Measurements from ENCODE around the gene SH3PXD2B.

The SH3PXD2B gene

DNA sequence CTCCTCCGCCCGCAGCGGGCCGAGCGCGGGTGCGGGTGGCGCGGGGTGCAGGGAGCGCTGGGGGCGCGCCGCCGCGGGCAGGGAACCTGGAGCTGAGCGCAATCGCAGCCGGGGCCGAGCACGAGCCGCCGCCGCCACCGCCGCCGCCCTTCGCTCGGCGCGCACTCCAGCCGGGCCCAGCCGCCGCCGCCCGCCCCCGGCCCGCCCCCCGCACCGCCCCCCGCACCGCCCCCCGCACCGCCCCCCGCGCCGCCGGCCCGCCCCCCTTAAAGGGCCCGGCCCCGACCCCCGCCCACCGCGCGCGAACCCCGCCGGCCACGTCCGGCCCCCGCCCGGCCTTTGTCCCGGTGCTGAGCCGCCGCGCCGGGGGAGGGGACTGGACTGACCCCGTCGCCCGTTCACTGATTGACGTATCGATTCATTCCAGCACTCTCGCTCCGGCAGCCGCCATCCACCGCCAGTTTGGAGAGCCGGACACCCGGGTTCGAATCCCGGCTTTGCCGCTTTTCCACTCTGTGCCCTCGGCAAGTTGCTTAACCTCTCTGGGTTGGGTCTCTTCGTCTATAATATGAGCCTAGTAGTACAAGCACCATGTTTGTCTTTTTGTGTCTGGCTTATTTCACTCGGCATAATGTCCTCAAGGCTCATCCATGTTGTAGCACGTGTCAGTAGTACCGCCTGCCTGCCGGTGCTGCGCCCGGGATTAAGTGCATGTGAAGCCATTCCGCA is at the start of gene SH3PXD2B:
Gene SH3PXD2B (minus strand): TSS at position 168 of the 729 bp plus-strand sequence. CDS start 173 bp downstream, outside the sequence.
- in situ Hi-C loops (cut with MboI; ENCODE audit: low sequenced_read_pairs) = no loop called here

DNA sequence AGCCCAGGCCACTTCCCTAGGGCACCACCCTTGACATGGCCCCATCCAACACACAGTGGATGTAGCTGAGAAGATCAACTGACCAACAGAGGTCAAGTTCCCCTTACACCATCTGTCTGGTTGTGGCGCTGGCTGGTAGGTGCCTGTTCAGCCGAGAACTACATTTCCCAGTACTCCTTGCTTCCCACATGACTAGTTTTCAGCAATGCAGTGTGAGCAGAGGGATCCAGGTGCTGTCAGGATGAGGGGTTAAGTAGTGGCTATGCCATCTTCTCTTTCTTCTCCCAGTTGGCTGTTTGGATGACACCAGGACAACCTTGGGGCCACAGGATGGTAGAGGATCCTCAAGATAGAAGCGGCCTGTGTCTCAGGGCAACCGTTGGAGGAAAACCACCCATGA is 48.6 kb upstream of the SH3PXD2B start:
- in situ Hi-C loops (cut with MboI; ENCODE audit: low sequenced_read_pairs) = no loop called here

DNA sequence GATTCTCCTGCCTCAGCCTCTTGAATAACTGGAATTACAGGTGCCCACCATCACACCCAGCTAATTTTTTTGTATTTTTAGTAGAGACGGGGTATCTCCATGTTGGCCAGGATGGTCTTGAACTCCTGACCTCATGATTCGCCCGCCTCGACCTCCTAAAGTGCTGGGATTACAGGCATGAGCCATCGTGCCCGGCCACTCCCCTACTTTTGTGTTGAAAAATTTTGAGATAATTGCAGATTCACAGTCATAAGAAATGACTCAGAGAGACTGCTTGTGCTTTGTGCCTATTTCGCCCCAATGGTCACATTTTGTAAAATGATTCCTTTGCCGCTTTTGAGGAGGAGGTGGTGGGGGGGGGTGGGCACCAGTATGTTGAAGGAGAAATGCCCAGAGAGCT is 48.1 kb upstream of the SH3PXD2B start:
- in situ Hi-C loops (cut with MboI; ENCODE audit: low sequenced_read_pairs) = no loop called here

DNA sequence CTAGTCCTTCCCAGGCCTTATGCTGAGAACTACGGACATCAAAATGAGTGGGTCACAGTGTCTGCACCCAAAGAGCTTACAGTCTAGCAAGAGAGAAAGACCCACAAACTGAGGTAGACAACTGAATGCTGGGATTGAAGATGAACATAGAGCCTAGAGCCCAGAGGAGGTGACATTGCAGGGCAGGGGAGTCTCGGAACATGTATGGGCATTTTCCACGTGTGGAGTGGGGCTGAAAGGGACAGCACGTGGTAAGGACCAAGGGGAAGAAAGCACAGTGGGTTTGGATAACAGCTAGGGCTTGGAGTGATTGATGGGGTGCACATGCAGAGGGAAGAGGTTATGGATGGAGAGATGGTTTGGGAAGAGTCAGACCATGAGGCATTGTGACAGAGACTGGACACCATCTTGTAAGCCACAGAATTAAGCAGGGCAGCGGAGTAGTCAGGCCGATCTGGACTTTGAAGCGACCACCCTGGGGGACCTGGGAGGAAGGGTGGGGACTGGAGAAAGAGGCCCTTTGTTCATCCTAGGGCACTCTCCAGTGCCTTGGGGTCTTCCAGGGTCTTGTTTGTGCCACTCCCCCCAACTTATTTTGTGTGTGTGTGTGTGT is 47.5 kb upstream of the SH3PXD2B start:
- in situ Hi-C loops (cut with MboI; ENCODE audit: low sequenced_read_pairs) = no loop called here

DNA sequence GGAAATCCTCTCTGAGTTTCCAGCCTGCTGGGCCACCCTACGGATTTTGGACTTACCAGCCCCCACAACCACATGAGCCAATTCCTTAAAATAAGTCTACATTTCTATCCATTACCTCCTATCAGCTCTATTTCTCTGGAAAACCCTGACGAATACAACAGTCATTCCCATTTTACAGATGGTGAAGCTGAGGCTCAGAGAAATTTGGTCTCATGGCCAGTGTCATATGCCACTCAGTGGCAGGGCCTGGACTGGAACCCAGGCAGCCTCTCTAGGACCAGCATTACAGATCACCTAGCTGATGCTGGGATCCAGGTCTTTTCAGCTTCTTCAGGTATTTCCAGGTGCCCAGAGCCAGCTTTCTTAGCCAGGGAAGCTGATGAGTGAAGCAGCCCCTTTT is 45.0 kb upstream of the SH3PXD2B start:
- in situ Hi-C loops (cut with MboI; ENCODE audit: low sequenced_read_pairs) = loop anchor here (25.0 kb wide), 1 partner anchor 438 kb away; no protein-coding TSS in a partner anchor

DNA sequence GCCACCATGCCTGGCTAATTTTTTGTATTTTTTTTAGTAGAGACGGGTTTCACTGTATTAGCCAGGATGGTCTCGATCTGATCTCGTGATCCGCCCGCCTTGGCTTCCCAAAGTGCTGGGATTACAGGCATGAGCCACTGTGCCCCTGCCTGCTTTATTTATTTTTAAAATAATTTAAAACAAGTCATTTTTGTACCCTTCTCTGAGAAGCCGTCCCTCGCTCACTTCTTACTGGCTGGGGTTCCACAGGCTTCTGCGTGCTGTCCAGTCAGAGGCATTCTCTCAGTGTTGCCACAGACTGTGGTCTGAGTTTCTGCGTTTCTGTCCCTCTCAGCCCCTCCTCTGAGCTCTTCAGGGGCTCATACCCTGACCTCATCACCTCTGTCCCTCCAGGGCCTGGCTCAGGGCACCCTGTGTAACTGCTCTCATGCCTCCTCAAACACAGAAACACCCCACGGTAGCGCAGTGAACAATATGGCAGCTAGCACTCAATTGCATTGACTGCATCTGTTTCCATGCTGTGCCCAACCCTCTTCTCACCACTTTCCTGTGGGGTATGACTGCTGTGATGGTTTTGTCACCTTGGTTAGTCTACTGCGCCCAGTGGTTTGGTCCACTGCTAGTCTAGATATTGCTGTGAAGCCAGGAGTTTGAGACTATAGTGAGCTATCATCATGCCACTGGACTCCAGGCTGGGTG is 44.3 kb upstream of the SH3PXD2B start:
- in situ Hi-C loops (cut with MboI; ENCODE audit: low sequenced_read_pairs) = loop anchor here (25.0 kb wide), 1 partner anchor 439 kb away; no protein-coding TSS in a partner anchor

DNA sequence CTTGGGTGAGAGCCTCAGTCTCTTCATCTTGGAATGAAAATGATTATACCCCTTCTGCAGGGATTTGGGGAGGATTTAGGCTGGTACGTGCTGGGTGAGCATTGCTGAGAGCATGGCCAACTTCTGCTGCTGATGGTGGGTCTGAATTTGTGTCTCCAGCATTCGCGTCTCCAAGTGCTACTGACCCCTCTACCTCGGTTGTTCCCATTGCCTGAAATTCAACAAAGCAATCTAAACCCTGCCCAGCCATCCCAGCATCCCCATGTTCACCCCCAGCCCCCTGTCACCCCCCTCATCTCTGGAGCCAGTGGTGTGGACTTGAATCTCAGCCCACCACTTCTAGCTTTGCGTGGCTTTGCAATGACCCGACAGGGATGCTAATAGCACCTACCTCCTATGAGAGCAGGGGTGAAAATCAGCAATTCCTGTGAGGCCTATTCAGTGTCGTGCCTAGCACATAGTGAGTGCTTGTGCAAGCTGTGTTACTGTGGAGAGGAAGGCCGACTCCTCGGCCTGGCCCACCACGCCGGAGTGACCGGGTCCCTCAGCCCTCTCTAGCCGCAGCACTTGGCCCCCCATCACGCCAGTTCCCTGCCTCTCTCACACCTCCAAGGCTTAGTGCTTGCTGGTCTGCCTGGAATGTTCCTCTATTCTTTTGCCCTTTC is 43.4 kb upstream of the SH3PXD2B start:
- in situ Hi-C loops (cut with MboI; ENCODE audit: low sequenced_read_pairs) = loop anchor here (25.0 kb wide), 1 partner anchor 440 kb away; no protein-coding TSS in a partner anchor

DNA sequence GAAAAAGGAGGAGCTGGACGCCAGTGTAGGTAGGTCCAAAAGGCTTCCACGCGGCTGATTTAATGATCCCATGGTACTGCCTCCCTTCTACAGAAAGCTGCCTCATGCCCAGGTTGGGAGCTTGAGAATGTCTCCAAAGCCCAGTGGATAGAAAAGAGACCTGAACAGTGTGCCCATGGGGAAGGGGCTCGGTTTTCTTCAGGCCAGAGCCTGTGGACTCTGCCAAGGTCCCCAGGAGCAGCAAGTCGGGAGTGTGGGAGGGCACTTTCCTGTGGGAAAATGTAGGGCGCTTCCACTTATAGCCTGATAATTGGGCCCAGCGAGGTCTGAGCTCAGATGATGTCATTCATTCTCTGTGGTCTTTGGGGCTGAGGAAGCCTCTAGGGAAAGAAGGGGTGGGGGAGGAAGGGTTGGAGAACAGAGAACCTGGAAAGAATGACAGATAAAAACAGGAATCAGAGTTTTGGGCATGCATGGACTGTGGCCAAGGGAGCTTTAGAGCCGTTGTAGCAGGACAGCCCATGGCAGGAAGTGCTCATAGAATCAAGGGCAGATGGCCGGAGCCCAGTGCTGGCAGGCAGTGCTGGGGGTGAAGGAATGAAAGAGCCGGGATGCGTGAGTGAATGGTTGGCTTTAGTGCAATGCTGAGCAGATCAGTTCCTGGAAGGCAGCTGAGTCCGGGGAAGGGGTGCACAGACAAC is 42.5 kb upstream of the SH3PXD2B start:
- in situ Hi-C loops (cut with MboI; ENCODE audit: low sequenced_read_pairs) = loop anchor here (25.0 kb wide), 1 partner anchor 440 kb away; no protein-coding TSS in a partner anchor

DNA sequence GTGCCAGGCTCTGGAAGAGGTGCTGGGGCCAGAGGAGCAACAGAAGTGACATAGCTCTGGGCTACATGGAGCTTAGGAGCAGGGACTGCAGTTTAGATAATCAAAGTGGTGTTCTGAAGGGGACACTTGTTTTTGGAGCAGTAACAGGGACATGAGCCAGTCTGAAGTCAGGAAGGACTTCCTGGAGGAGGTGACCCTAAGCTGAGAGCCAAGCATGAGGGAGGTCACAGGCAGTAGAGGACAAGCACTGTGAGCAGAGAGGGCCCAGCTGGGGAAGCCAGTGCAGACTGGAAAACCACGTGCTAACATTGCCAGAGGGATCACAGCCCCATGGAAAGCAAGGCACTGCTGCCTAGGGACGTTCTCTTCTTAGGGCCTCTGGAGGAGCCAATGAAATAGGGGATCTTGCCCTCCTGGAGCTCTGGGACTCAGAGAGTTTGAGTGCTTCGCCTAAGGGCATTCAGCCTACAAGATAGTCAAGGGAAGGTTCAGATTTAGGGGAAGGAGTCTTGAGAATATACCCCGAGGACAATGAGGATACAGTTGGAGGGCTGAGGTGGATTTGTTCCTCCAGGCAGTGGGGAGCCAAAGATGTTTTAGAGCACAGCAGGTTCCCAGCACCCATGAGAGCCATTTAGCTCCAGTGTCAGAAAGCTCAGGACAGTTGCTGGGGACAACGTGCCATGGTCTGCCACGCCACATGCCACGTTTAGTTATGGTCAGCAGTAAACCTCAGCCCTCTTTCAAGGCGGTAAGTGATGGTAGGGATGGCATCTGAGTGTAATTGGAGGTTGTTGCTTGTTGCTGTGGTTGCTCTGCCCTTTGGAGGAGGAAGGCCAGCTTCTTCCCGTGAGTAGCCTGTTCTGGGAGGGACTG is 40.5 kb upstream of the SH3PXD2B start:
- in situ Hi-C loops (cut with MboI; ENCODE audit: low sequenced_read_pairs) = loop anchor here (25.0 kb wide), 1 partner anchor 442 kb away; no protein-coding TSS in a partner anchor

DNA sequence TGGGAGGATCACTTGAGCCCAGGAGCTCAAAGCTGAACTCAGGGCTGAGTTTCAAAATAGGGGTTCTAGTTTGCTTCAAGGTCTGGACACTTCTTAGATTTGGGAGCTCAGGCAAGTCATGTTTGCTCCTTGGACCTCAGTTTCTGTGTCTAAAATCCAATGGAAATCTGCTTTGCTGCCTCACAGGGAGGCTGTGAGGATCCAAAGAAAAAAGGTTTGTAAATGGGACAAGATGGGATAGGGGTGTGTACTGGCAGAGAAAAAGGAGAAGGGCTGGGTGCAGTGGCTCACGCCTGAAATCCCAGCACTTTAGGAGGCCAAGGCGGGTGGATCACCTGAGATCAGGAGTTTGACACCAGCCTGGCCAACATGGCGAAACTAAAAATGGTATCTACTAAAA is 39.6 kb upstream of the SH3PXD2B start:
- in situ Hi-C loops (cut with MboI; ENCODE audit: low sequenced_read_pairs) = loop anchor here (25.0 kb wide), 1 partner anchor 443 kb away; no protein-coding TSS in a partner anchor

DNA sequence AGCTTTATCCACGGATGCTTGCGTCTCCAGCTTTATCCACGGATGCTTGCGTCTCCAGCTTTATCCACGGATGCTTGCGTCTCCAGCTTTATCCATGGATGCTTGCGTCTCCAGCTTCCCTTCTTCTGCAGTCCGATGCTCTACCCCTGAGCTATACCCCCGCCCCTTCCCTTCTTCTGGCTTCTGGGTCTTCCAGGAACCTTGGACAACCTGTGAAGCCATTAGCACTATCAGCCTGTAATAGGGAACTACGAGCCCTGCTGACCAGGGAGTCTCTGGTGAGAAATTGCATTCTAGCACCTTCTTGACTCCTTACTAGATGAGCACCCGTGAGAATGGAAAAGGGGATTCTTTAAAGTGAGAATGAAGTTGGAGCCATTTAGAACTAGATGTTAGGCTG is 39.1 kb upstream of the SH3PXD2B start:
- in situ Hi-C loops (cut with MboI; ENCODE audit: low sequenced_read_pairs) = loop anchor here (25.0 kb wide), 1 partner anchor 444 kb away; no protein-coding TSS in a partner anchor

DNA sequence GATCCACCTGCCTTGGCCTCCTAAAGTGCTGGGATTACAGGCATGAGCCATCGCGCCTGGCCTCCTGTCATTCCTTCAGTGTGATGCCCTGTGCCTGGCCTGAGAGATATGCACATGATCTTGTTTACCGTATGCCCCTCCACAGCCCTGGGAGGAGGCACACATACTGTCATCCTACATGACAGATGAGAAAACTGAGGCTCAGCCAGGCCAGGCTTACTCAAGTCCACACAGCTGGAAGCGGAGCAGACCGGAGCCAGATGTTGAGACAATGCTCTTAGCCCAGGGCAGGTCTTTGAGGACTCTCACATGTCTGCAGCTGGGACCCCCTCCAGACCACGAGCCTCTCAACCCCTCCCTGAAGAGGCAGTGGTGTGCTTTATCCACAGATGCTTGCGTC is 38.7 kb upstream of the SH3PXD2B start:
- in situ Hi-C loops (cut with MboI; ENCODE audit: low sequenced_read_pairs) = loop anchor here (25.0 kb wide), 1 partner anchor 444 kb away; no protein-coding TSS in a partner anchor

DNA sequence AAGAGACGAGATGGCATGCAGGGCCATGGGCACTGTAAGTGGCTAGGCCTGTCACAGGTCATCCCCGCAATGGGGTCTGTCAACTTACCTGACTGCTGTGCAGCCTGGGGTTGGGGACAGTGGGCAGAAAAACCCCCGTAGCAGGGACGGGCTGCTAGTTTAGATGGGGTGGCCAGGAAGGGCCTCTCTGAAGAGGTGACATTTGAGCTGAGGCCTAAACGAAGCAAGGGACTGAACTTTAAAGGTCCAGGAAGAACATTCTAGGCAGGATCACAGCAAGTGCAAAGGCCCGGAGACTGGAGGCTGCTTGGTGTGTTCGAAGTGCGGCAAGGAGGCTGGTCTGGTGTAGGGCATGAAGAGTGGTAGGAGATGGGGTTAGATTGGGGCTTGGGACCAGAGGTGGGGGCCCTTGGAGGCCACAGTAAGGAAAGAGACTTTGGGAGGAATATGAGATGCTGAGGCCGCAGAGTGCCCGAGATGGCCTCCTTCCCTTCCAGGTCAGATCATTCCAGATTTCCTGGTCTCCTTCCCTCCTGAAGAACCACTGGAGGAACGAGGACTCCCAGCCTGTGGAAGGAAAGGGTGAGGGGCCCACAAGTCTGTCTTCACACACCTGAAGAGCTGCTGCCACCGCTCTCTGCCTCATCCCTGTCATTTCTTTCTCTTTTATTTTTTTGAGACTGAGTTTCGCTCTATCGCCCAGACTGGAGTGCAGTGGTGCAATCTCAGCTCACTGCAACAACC is 37.9 kb upstream of the SH3PXD2B start:
- in situ Hi-C loops (cut with MboI; ENCODE audit: low sequenced_read_pairs) = loop anchor here (25.0 kb wide), 1 partner anchor 445 kb away; no protein-coding TSS in a partner anchor

DNA sequence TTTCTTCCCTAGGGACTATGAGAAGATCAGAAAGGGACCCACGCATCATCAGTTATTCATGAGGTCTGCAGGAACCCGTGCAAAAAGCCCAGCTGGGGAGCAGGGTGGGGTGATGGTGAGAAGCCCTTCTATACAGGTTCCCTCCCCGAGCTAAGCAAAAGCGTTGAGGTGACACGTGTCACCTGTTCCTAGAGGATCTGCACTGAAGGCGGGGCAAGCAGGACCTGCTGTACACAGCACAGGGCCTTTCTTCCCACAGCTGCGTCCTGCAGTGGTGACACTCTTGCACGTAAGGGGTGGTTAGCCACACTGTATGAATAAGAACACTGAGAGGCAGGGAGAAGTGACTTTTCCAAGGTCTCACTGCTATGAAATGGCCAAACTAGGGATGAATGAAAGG is 37.2 kb upstream of the SH3PXD2B start:
- in situ Hi-C loops (cut with MboI; ENCODE audit: low sequenced_read_pairs) = loop anchor here (25.0 kb wide), 1 partner anchor 446 kb away; no protein-coding TSS in a partner anchor

DNA sequence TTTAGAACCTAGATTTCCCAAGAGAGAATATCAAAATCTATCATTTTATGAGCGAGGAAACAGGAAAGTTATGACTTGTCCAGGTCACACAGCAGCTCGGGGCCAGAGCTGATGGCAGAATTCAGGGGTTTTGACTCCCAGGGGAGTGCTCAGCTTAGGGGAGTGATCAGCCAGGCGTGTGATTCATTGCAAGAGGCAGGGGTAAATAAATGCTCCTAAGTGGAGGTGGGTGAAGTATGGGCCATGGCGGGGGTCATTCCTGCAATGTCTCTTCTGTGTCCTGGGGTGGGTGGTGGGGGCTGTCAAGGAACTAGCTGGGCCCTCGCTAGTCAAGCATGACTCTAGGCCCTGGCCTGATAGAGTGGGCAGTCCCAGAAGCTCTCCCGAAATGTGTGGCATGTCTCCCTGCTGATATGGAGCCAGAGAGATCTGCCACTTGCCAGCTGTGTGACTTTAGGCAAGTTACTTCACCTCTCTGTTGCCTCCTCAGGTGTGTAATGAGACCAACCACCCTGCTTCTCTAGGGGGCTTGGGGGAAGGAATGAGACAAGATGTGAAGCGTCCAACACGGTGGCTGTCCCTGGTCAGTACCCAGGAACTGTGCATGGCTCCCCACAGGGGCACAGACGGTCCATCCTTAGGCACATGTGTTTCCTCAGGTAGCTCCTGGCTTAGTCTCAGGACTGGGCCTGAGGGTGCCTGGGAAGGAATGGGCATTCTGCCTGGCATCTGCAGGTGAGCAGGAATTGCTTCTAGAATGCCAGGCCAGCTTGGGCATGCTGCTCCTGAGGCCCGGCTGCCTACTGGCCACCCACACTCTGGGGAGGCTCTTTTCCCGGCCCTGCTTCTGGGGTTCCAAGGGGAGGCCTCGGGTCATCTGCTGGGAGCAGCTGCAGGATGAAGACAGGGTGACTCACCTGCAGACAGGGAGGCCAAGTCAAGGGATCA is 36.5 kb upstream of the SH3PXD2B start:
- in situ Hi-C loops (cut with MboI; ENCODE audit: low sequenced_read_pairs) = loop anchor here (25.0 kb wide), 1 partner anchor 447 kb away; no protein-coding TSS in a partner anchor

DNA sequence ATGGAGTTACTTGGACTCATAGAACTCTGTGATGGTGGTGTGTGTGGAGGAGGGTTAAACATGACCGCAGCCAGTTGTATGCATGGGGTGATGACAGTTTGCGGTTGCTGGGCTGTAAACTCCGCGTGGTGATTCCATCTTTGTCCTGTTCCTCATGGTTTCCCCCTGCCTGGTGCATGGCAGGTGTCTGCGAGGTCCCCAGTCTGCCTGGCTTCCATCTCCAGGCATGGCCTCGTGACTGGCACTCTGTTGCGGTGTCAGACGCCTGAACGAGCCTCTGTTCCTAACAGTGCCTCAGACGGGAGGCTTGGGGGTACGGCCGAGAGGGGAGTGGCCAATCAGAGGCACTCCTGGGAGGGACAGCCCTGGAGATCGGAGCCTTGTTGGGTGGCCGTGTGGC is 33.9 kb upstream of the SH3PXD2B start:
- in situ Hi-C loops (cut with MboI; ENCODE audit: low sequenced_read_pairs) = loop anchor here (25.0 kb wide), 1 partner anchor 449 kb away; no protein-coding TSS in a partner anchor

DNA sequence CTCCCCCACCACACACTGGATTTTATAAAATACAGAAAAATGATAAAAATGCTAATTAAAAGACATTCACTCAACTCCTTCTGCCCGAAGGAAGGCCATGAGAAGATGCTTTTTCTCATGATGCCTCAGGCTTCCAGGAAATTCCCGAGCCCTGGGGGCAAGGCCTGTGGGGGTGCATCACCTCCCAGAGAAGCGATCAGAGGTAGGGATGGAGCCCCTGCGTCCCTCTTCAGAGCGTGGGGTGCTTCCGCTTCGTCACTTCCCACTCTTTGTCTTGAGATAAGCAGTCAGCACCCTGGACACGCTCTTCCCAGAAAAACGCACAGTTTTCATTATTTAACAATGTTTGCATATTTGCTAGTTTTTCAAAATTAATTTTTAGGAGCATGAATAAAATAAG is 33.3 kb upstream of the SH3PXD2B start:
- in situ Hi-C loops (cut with MboI; ENCODE audit: low sequenced_read_pairs) = loop anchor here (25.0 kb wide), 1 partner anchor 450 kb away; no protein-coding TSS in a partner anchor

Data from HL-60/S4 treated with phorbol 12-myristate 13-acetate at 8.2 ng/mL for 4 days and 3 days (cell line).